Astrocyte of the spinal cord (primary cell): ENCODE measurements around the gene TSPYL4.

Source experiments
- DNase-seq: peaks from one replicate; pipeline ENCODE4 v3.0.0; 2011; ENCODE audit warnings: low read depth, low spot score
- H3K4me3 ChIP-seq: 2 replicates; pipeline ENCODE4 v1.5.1; 2011; ENCODE audit warnings: low read depth, mild to moderate bottlenecking, low read length, moderate library complexity
- in situ Hi-C: cut with HindIII; loops from 2 replicates; pipeline ENCODE4 v1.10.0; 2017; ENCODE audit warnings: low sequenced_read_pairs
- TF ChIP-seq, protein P1 (sequence below): IDR thresholded peaks from 2 replicates; pipeline ENCODE4 v1.5.1; 2012; ENCODE audit warnings: low read depth, mild to moderate bottlenecking, low read length, inconsistent platforms

Gene TSPYL4

GRCh38 chr6:116210750-116211425, 43.0 kb downstream of the TSPYL4 start:
- H3K4me3 ChIP-seq = no peak overlapping the region
- in situ Hi-C loops = no loop called here
- TF ChIP-seq, protein P1, sequence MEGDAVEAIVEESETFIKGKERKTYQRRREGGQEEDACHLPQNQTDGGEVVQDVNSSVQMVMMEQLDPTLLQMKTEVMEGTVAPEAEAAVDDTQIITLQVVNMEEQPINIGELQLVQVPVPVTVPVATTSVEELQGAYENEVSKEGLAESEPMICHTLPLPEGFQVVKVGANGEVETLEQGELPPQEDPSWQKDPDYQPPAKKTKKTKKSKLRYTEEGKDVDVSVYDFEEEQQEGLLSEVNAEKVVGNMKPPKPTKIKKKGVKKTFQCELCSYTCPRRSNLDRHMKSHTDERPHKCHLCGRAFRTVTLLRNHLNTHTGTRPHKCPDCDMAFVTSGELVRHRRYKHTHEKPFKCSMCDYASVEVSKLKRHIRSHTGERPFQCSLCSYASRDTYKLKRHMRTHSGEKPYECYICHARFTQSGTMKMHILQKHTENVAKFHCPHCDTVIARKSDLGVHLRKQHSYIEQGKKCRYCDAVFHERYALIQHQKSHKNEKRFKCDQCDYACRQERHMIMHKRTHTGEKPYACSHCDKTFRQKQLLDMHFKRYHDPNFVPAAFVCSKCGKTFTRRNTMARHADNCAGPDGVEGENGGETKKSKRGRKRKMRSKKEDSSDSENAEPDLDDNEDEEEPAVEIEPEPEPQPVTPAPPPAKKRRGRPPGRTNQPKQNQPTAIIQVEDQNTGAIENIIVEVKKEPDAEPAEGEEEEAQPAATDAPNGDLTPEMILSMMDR = no peak
- peak; percentile 55 for DNase-seq

GRCh38 chr6:116210316-116210715, 43.6 kb downstream of the TSPYL4 start:
- in situ Hi-C loops = no loop called here
- no peak for DNase-seq
- no peak overlapping the region for H3K4me3 ChIP-seq
- TF ChIP-seq, protein P1 = no peak

GRCh38 chr6:116208056-116208785, 45.7 kb downstream of the TSPYL4 start:
- no peak overlapping the region for H3K4me3 ChIP-seq
- TF ChIP-seq, protein P1 = no peak
- DNase-seq = no peak
- in situ Hi-C loops = no loop called here

DNA sequence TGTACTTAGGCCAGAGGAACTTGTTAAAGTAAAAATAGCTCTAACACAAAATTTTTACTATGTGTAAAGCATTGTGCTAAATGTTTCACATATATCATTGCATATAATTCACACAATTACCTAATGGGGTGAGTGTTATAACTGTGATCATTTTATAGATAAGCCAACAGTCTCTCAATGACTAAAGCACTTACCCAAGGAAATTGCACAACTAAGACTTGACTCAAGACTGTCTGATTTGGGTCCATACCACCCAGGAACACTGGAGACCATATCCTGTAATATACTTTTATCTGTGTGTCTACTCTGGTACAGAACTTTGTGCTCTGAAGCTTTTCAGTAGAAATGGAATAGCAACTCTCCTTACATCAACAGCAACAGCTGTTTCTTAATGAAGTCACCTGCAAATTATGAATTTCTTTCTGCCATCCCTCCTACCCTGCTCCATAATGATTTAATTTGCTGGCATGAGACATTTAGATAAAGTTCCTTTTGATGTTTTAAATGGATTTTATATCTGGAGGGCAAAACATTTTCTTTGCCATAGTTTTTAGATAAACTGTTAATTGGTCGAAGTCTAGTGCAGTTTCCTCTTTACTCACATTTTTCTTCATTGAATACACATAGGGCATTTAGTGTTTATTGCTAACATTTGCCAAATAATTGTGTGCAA, 47.5 kb downstream of the TSPYL4 start:
- in situ Hi-C loops = no loop called here
- no peak overlapping the region for H3K4me3 ChIP-seq
- TF ChIP-seq, protein P1 = no peak
- DNase-seq = no peak

DNA sequence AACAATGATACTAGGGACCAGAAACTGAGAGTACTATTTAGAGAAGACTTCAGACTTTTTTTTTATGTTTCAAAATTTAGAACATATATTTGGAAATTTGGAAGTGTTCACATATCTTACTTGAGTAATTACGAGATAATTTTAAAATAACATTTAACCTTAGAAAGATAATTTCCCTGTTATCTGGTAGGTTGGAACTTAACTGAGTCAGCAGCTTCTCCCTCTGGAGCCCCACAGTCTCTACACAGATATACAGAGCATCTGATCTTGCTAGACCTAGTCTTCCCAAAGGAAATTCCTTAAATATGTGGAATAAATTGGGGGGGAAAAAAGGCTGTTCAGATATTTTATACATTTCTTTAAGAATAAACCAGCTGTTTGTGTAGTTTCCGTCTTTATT, 48.6 kb downstream of the TSPYL4 start:
- in situ Hi-C loops = no loop called here

DNA sequence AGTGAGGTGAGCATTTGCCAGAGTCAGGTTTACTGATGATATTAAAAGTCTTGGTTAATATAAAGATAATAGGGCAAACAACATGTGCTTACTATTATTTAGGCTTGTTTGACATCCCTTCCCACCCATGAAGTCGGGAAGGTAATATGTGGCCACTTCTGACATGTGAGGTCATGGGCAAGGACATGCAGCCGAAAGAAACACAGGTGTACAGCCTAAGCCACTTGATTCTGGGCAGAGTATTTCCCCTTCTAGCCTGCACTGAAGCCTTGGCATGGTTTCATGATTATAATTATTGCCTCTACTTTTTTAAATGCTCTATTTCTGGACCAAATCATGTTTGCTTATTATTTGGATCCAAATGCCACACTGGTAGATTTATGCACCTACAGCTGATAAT, 52.3 kb downstream of the TSPYL4 start:
- TF ChIP-seq, protein P1 = no peak
- no peak overlapping the region for H3K4me3 ChIP-seq
- in situ Hi-C loops = no loop called here

More for the DNA sequence above, 48.6 kb downstream of the TSPYL4 start:
- H3K4me3 ChIP-seq = no peak overlapping the region
- TF ChIP-seq, protein P1 = no peak
- DNase-seq = no peak

More for the DNA sequence above, 52.3 kb downstream of the TSPYL4 start:
- no peak for DNase-seq
